Retinal pigment epithelial cell (primary cell): ENCODE data around the gene TMED7.

ENCODE experiments used
- DNase-seq: peaks from one replicate; pipeline ENCODE4 v3.0.0-alpha.2; 2010; ENCODE audit warnings: low read depth
- H3K4me3 ChIP-seq: 2 replicates; pipeline ENCODE4 v1.5.1; 2011; ENCODE audit warnings: mild to moderate bottlenecking, low read length, control low read depth, moderate library complexity
- CTCF ChIP-seq: conservative IDR thresholded peaks from 2 replicates; pipeline ENCODE4 v1.5.1; 2011; ENCODE audit warnings: low read depth, low read length, control low read depth, inconsistent platforms

Gene TMED7

GRCh38 chr5:115599924-115600323, 25.9 kb downstream of the TMED7 start:
- no peak for TF ChIP-seq CTCF
- DNase-seq = no peak
- H3K4me3 ChIP-seq = no peak overlapping the region

- no peak overlapping the region for H3K4me3 ChIP-seq
- no peak for DNase-seq
- no peak for TF ChIP-seq CTCF
Observed at GRCh38 chr5:115599502-115599901, 26.3 kb downstream of the TMED7 start.

GRCh38 chr5:115594128-115595047, 31.4 kb downstream of the TMED7 start:
- TF ChIP-seq CTCF = no peak
- no peak for DNase-seq
- no peak overlapping the region for H3K4me3 ChIP-seq

DNA sequence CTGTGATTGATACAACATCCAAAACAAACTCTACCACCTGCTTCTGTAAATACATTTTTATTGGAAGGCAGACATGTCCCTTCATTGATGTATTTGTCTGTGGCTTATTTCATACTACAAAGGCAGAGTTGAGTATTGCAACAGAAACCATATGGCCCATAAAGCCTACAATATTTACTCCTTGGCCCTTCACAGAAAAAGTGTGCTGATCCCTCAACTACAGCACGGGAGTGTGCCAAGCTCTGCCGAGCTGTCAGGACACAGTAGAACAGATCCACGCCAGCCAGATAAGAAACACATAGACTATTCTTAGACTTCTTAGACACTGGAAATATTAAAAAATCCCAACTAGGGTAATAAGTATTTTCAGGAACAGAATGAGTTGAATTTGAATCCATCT, 36.8 kb downstream of the TMED7 start:
- no peak overlapping the region for H3K4me3 ChIP-seq
- TF ChIP-seq CTCF = no peak
- no peak for DNase-seq

- no peak for TF ChIP-seq CTCF
- H3K4me3 ChIP-seq = no peak overlapping the region
- no peak for DNase-seq
Observed at GRCh38 chr5:115588640-115589039, 37.2 kb downstream of the TMED7 start.

DNA sequence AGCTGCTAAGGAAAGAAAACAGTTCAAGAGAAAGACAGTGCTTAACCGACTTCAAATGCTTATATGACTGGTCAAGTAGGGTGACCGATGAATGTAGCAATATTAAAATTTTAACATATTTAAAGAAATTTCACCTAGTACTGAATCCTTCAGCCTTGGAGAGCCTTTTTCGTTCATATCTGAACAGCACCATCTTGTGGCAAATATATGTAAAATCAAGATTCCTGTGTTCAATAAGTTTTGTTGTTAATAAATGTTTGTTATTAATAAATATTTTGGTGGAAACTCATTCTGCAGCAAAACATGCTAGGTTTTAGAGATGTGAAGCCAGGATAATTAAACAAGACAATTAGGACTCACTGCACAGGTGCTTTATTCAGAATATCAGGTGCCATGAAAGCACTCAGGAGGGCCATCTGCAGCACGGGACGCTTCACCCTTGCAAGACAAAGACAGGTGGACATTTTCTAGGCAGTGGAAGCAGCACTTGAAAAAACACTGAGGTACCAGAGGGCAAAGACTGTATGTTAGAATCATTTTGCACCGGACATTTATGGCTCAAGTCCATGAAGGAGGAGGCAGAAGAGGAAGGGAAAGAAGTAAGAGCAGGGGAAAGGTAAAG, 39.2 kb downstream of the TMED7 start:
- DNase-seq = no peak
- TF ChIP-seq CTCF = peak; percentile 30
- H3K4me3 ChIP-seq = no peak overlapping the region

GRCh38 chr5:115585265-115585664, 40.6 kb downstream of the TMED7 start:
- TF ChIP-seq CTCF = no peak
- DNase-seq = no peak
- H3K4me3 ChIP-seq = no peak overlapping the region
